Neural cell (in vitro differentiated cells): ENCODE results near the gene GRAMD1B.

ENCODE experiments used
- EP300 ChIP-seq: fragments of 450-650 bp; conservative IDR thresholded peaks from 2 replicates; pipeline ENCODE4 v1.6.1; 2014; ENCODE audit warnings: antibody characterized with exemption, mild to moderate bottlenecking, moderate library complexity; ENCODE audit not compliant: poor library complexity, severe bottlenecking
- EZH2 ChIP-seq: fragments of 200-600, 300-800 bp; shearing (Covaris generic), sonication (generic); IDR thresholded peaks from 2 replicates; pipeline ENCODE4 v1.6.1; 2014; ENCODE audit warnings: antibody characterized with exemption, low read length, borderline replicate concordance, mild to moderate bottlenecking; ENCODE audit not compliant: insufficient read depth, poor library complexity, severe bottlenecking
- POLR2AphosphoS5 ChIP-seq: IDR thresholded peaks from 2 replicates; pipeline ENCODE4 v1.6.1; 2012
- RAD21 ChIP-seq: fragments of 450-650 bp; conservative IDR thresholded peaks from 2 replicates; pipeline ENCODE4 v1.6.1; 2014; ENCODE audit warnings: antibody characterized with exemption, mild to moderate bottlenecking, moderate library complexity
- TF ChIP-seq, protein P1 (sequence below): fragments of 450-650 bp; IDR thresholded peaks from 2 replicates; pipeline ENCODE4 v1.5.1; 2014; ENCODE audit warnings: antibody characterized with exemption, mild to moderate bottlenecking, moderate library complexity; ENCODE audit not compliant: poor library complexity, severe bottlenecking
- TF ChIP-seq, protein P2 (sequence below): IDR thresholded peaks from 2 replicates; pipeline ENCODE4 v1.6.1; 2012; ENCODE audit warnings: borderline replicate concordance

DNA sequence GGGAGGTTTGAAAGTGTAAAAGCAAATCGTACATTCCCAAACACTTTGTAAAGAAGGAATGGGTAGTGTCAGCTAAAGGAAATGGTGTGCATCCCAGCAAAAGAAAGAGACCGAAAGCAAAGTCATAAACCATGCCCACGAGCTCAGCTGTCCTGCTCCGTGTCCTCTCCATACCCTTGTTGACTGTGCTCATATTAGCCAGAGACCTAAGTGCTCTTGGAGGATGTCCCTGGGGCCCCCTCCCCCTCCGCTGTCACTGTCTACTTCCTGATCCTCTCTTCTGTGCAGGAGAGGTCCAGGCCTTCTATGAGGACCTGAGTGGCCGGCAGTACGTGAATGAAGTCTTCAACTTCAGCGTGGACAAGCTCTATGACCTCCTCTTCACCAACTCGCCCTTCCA lies 178.3 kb downstream of the GRAMD1B start:
- TF ChIP-seq POLR2AphosphoS5 (no peak), EP300 (no peak), EZH2 (no peak), RAD21 (no peak)
- TF ChIP-seq, protein P1, sequence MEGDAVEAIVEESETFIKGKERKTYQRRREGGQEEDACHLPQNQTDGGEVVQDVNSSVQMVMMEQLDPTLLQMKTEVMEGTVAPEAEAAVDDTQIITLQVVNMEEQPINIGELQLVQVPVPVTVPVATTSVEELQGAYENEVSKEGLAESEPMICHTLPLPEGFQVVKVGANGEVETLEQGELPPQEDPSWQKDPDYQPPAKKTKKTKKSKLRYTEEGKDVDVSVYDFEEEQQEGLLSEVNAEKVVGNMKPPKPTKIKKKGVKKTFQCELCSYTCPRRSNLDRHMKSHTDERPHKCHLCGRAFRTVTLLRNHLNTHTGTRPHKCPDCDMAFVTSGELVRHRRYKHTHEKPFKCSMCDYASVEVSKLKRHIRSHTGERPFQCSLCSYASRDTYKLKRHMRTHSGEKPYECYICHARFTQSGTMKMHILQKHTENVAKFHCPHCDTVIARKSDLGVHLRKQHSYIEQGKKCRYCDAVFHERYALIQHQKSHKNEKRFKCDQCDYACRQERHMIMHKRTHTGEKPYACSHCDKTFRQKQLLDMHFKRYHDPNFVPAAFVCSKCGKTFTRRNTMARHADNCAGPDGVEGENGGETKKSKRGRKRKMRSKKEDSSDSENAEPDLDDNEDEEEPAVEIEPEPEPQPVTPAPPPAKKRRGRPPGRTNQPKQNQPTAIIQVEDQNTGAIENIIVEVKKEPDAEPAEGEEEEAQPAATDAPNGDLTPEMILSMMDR, result no peak
- TF ChIP-seq, protein P2, sequence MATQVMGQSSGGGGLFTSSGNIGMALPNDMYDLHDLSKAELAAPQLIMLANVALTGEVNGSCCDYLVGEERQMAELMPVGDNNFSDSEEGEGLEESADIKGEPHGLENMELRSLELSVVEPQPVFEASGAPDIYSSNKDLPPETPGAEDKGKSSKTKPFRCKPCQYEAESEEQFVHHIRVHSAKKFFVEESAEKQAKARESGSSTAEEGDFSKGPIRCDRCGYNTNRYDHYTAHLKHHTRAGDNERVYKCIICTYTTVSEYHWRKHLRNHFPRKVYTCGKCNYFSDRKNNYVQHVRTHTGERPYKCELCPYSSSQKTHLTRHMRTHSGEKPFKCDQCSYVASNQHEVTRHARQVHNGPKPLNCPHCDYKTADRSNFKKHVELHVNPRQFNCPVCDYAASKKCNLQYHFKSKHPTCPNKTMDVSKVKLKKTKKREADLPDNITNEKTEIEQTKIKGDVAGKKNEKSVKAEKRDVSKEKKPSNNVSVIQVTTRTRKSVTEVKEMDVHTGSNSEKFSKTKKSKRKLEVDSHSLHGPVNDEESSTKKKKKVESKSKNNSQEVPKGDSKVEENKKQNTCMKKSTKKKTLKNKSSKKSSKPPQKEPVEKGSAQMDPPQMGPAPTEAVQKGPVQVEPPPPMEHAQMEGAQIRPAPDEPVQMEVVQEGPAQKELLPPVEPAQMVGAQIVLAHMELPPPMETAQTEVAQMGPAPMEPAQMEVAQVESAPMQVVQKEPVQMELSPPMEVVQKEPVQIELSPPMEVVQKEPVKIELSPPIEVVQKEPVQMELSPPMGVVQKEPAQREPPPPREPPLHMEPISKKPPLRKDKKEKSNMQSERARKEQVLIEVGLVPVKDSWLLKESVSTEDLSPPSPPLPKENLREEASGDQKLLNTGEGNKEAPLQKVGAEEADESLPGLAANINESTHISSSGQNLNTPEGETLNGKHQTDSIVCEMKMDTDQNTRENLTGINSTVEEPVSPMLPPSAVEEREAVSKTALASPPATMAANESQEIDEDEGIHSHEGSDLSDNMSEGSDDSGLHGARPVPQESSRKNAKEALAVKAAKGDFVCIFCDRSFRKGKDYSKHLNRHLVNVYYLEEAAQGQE, result no peak
